ENCODE data around the gene SKOR2.
A peak's percentile ranks its signal among the peaks of the same experiment; 100 is the strongest.
"Not testable (repeated sequence)": the region's sequence is repeated elsewhere in the genome, so short reads cannot be mapped to it uniquely, and the experiment has no call there.

SKOR2 gene

DNA sequence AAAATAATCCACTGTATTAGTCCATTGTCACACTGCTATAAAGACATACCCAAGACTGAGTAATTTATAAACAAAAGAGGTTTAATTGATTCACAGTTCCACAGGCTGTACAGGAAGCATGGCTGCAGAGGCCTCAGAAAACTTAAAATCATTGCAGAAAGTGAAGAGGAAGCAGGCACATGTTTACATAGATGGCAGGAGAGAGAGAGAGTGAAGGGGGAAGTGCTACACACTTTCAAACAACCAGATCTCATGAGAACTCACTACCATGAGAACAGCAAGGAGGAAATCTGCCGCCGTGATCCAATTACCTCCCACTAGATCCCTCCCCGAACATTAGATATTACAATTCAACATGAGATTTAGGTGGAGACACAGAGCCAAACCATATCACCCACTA is 55.5 kb downstream of the SKOR2 start:
- H3K27me3 Mint-ChIP-seq, result peaks cover 14% of the 10 kb centered on the region
- not testable (repeated sequence) for H3K36me3 Mint-ChIP-seq (ENCODE audit: low read depth)

DNA sequence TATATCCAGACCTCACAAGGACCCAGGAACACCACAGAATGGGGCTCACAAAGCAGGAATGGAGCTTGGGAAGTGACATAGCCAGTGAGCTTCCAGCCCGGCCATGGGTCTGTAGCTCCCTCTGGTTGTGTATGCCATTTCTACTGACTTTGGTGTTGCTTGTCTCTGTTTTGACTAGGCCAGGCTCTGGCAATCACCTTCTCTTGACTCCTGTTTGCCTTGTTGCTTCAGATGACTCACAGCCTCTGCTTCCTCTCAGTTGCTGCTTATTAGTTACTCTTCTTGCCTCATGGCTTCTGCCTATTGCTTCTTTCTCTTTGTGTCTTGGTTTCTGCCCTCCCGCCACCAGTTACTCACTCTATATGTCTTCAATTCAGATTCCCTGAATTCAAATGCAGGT is 59.5 kb downstream of the SKOR2 start:
- H3K4me1 Mint-ChIP-seq (ENCODE audit: low read depth), result peaks cover 7% of the 10 kb centered on the region

More for the DNA sequence above, 55.5 kb downstream of the SKOR2 start:
- intact Hi-C loops (cut with micrococcal nuclease); H3K4me3 Mint-ChIP-seq; H3K27ac Mint-ChIP-seq; H3K9me3 Mint-ChIP-seq; H3K4me1 Mint-ChIP-seq (ENCODE audit: low read depth): not testable (repeated sequence)

DNA sequence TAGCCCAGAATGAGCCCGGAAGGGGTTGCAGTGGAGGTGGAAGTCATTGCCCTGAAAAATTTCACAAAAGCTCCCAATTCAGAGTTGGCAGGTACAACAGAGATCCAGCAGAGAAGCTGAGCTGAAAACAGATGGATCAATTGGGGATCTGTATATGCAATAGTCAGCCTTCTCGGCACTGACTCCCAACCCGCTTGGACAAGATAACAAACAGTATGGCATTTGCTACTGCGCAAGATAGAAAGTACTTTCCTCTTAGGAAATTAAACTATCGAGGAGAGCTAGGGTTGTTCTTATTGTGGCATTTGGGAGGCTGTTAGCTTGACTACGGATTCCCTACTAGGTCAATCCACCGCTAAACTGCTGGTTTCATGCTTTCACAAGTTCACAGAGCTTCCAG is 63.7 kb downstream of the SKOR2 start:
- H3K9me3 Mint-ChIP-seq, result peaks cover 13% of the 10 kb centered on the region
- H3K36me3 Mint-ChIP-seq (ENCODE audit: low read depth), result no peaks in the 10 kb centered on the region
- intact Hi-C loops (cut with micrococcal nuclease), result no loop called here
- H3K4me3 Mint-ChIP-seq, result no peak overlapping the region
- peaks cover 10% of the 10 kb centered on the region for H3K4me1 Mint-ChIP-seq (ENCODE audit: low read depth)
- H3K27me3 Mint-ChIP-seq, result peaks cover 12% of the 10 kb centered on the region
- H3K27ac Mint-ChIP-seq, result no peak overlapping the region

More for the DNA sequence above, 59.5 kb downstream of the SKOR2 start:
- no peak overlapping the region for H3K27ac Mint-ChIP-seq
- no peaks in the 10 kb centered on the region for H3K9me3 Mint-ChIP-seq
- peaks cover 10% of the 10 kb centered on the region for H3K27me3 Mint-ChIP-seq
- H3K36me3 Mint-ChIP-seq (ENCODE audit: low read depth), result no peaks in the 10 kb centered on the region
- no peak overlapping the region for H3K4me3 Mint-ChIP-seq
- intact Hi-C loops (cut with micrococcal nuclease), result no loop called here

DNA sequence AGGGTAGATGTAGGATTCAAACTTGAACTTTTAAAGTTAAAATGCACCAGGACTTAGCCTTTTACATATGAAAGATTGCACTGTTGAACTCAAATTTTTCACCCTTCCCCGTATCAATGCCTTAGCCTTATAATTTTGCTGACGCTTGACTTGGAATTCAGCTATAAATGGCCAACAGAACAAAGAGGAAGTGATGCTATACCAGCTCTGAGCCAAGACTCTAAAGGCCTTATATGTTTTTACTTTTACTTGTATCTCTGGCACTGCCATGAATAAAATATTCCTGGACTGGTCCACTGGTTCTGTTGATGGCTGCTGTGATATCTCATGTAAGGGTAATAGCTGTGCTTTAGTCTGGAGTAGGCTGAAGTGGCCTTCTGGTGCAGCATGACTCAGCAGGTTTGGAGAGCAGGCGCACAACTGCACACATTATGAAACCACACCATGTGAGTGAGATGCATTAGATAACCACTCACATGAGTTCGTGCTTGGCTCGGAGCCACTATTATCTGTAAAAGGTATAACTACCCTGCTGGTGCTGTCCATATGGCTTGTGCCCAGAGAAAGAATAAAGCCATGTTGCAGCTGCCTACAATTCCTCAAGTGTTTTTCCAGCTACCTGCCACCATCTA is 66.9 kb downstream of the SKOR2 start:
- Mint-ChIP-seq H3K36me3 (ENCODE audit: low read depth) (no peaks in the 10 kb centered on the region), H3K4me3 (no peak overlapping the region), H3K9me3 (peaks cover 24% of the 10 kb centered on the region), H3K4me1 (ENCODE audit: low read depth) (peaks cover 10% of the 10 kb centered on the region), H3K27ac (peak overlapping the region; percentile 62), H3K27me3 (peaks cover 13% of the 10 kb centered on the region)
- intact Hi-C loops (cut with micrococcal nuclease), result no loop called here

DNA sequence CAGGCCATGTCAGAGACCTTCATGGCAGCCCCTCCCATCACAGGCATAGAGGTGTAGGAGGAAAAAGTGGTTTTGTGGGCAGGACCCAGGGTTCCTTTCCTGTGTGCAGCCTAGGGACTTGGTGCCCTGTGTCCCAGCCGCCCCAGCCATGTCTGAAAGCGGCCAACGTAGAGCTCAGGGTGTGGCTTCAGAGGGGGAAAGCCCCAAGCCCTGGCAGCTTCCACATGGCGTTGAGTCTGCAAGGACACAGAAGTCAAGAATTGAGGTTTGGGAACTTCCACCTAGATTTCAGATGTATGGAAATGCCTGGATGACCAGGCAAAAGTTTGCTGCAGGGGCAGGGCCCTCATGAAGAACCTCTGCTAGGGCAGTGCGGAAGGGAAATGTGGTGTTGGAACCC is 69.3 kb downstream of the SKOR2 start:
- H3K4me3 Mint-ChIP-seq; H3K27ac Mint-ChIP-seq; H3K36me3 Mint-ChIP-seq (ENCODE audit: low read depth); intact Hi-C loops (cut with micrococcal nuclease): not testable (repeated sequence)
- peaks cover 18% of the 10 kb centered on the region for H3K27me3 Mint-ChIP-seq
- H3K4me1 Mint-ChIP-seq (ENCODE audit: low read depth), result peaks cover 10% of the 10 kb centered on the region
- H3K9me3 Mint-ChIP-seq, result peaks cover 24% of the 10 kb centered on the region

DNA sequence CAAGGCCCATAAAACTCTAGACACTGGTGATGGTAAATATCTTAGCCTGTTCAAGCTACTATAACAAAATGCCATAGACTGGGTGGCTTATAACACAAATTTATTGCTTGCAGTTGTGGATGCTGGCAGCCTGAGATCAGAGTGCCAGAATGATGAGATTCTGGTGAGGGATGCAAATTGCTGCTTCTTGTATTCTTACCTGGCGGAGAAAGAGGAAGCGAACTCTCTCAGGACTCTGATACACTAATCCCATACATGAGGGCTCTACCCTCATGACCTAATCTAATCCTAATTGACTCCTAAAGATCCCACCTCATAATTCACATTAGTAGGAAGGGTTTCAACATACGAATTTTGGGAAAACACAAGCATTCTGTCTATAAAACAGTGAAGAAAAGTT is 70.7 kb downstream of the SKOR2 start:
- Mint-ChIP-seq H3K4me3 (no peak overlapping the region), H3K4me1 (ENCODE audit: low read depth) (peaks cover 10% of the 10 kb centered on the region), H3K36me3 (ENCODE audit: low read depth) (peaks cover 3% of the 10 kb centered on the region), H3K27me3 (peaks cover 16% of the 10 kb centered on the region), H3K9me3 (peaks cover 24% of the 10 kb centered on the region), H3K27ac (no peak overlapping the region)
- intact Hi-C loops (cut with micrococcal nuclease), result no loop called here

DNA sequence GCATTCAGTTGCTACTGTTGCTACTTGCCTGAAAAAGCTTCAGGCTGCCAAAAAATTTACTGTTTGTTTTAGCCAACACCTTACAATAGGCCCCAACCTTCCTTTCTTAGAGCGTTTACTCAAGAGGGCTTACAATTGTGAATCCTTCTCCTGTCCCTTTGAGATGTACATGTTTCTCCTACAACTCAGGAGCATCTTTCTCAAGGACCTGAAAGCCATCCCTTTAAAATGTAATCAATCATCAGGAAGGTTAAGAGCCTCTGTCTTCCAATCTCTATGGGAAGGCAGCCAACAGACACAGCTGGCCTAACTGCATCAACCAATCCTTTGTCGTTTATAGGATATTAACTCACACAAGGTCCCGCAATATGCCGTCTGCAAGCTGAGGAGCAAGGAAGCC is 71.9 kb downstream of the SKOR2 start:
- Mint-ChIP-seq H3K4me3 (no peak overlapping the region), H3K9me3 (peaks cover 17% of the 10 kb centered on the region), H3K36me3 (ENCODE audit: low read depth) (peaks cover 7% of the 10 kb centered on the region), H3K27me3 (peaks cover 15% of the 10 kb centered on the region), H3K4me1 (ENCODE audit: low read depth) (peaks cover 5% of the 10 kb centered on the region), H3K27ac (no peak overlapping the region)
- intact Hi-C loops (cut with micrococcal nuclease), result no loop called here

DNA sequence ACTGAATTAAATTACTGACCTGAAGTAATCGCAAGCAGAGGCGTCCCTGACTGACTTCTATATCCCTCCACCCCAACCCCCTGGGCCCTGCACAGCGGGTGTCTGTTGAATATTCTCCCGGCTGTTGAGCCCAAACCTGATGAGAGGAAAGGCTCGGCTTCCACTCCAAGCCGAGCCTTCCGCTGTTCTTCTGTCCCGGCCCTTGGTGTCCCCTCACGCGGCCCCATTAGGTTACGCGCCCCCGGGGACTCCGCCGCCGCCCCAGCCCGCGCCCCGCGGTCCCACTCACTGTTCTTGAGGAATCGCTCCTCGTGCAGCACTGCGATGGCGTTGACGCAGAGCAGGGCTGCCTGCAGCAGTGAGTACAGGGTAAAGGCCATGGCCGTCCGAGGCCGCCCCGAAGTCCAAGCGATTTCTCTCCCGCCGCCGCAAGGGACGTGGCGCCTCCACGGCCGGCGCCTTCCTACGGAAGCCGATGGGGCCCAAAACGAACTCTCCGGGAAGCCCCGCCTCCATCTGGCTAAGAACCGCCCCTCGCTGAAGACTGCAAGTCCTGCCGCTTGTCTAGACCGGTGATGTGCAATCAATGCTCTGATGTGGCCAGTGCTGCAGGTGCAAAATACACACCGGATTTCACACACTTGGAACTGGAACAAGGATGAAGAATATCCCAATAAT is 75.4 kb downstream of the SKOR2 start, which contains the start of gene IER3IP1:
Gene IER3IP1, minus strand, starts transcription at position 467 of the 678 bp plus-strand sequence. Its CDS starts 87 bp downstream, at position 380.
- H3K36me3 Mint-ChIP-seq (ENCODE audit: low read depth), result peaks cover 7% of the 10 kb centered on the region
- no peak within 1 kb of the TSS for H3K27ac Mint-ChIP-seq
- intact Hi-C loops (cut with micrococcal nuclease), result loop anchor here (1.0 kb wide), 1 partner anchor 26 kb away; the partner anchor contains the start of gene HDHD2
- H3K27me3 Mint-ChIP-seq, result peaks cover 10% of the 10 kb centered on the region
- no peaks in the 10 kb centered on the region for H3K4me1 Mint-ChIP-seq (ENCODE audit: low read depth)
- H3K4me3 Mint-ChIP-seq, result no peak within 1 kb of the TSS
- H3K9me3 Mint-ChIP-seq, result peaks cover 2% of the 10 kb centered on the region

DNA sequence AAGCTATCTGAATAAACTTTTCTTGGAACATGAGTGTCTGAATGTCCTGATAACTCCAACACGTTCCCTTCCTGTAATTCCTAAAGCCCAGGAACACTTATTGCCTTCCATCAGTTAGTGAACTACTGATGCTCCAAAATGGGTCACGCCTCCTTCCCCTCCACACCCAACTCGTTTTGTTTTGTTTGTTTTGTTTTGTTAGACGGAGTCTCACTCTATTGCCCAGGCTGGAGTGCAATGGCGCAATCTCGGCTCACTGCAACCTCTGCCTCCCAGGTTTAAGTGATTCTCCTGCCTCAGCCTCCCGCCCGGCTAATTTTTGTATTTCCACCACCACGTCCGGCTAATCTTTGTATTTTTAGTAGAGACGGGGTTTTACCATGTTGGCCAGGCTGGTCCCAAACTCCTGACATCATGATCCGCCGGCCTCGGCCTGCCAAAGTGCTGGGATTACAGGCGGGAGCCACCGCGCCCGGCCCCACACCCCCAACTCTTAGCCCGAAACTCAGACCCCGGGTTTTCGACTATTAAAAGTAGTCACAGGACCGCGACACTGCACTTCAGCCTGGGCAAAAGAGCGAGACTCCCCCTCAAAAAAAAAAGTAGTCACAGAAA is 76.1 kb downstream of the SKOR2 start:
- Mint-ChIP-seq H3K4me1 (ENCODE audit: low read depth) (no peaks in the 10 kb centered on the region), H3K9me3 (no peaks in the 10 kb centered on the region), H3K27ac (no peak overlapping the region), H3K27me3 (peaks cover 10% of the 10 kb centered on the region), H3K36me3 (ENCODE audit: low read depth) (peaks cover 7% of the 10 kb centered on the region), H3K4me3 (no peak overlapping the region)
- intact Hi-C loops (cut with micrococcal nuclease), result no loop called here

DNA sequence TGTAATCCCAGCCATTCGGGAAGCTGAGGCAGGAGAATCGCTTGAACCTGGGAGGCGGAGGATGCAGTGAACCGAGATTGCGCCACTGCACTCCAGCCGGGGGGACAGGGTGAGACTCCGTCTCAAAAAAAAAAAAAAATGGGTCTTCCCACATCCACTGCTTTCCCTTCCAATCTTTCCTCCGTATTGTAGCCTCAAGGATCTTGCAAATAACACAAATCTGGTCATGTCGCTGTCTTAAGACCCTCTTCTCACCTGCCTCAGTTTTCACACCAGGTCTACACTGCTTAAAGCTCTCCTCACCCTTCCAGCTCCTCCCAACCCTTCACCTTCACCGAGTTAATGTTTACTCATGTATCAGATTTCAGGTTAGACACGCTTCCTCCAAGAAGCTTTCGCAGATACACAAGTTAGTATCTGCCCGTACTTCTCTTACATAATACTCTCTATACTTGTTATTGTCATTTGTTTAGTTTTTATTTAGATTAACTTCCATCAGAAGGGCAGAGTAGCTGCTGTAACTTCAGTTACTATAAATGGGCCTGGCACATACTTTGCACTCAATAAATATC is 76.8 kb downstream of the SKOR2 start:
- Mint-ChIP-seq H3K36me3 (ENCODE audit: low read depth) (peaks cover 7% of the 10 kb centered on the region), H3K4me1 (ENCODE audit: low read depth) (no peaks in the 10 kb centered on the region), H3K27ac (no peak overlapping the region), H3K9me3 (no peaks in the 10 kb centered on the region), H3K4me3 (no peak overlapping the region), H3K27me3 (peaks cover 10% of the 10 kb centered on the region)
- intact Hi-C loops (cut with micrococcal nuclease), result no loop called here

DNA sequence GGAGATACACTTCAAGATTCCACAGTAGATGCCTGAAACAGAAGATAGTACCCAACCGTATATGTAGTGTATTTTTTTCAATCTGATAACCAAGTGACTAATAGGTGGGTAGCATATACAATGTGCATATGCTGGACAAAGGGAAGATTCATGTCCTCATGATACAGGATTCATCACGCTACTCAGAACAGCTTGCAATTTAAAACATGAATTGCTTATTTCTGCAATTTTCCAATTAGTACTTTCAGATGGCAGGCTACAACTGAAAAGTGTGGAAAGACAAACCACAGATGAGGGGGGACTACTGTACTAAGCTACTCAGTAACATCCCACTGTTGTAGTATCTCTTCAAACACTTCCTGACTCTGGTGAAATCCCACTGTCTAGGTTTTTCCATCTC is 79.0 kb downstream of the SKOR2 start:
- H3K36me3 Mint-ChIP-seq (ENCODE audit: low read depth), result peaks cover 7% of the 10 kb centered on the region
- no peaks in the 10 kb centered on the region for H3K4me1 Mint-ChIP-seq (ENCODE audit: low read depth)
- intact Hi-C loops (cut with micrococcal nuclease), result no loop called here
- no peaks in the 10 kb centered on the region for H3K9me3 Mint-ChIP-seq
- no peak overlapping the region for H3K4me3 Mint-ChIP-seq
- no peak overlapping the region for H3K27ac Mint-ChIP-seq
- peaks cover 6% of the 10 kb centered on the region for H3K27me3 Mint-ChIP-seq

DNA sequence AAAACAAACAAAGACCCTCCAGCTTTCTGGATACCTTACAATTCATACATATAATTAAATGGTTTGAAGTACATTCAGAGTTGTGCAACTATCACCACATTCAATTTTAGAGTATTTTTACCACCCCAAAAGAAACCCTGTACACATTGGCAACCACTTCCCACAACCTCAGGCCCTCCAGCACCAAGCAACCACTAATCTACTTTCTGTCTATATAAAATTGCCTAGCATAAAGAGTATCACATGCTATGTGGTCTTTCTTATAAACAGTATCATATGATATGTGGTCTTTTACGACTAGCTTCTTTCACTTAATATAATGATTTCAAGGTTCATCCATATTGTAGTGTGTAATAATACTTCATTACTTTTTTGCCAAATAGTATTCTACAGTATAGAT is 82.5 kb downstream of the SKOR2 start:
- peaks cover 11% of the 10 kb centered on the region for H3K36me3 Mint-ChIP-seq (ENCODE audit: low read depth)
- H3K27me3 Mint-ChIP-seq, result no peaks in the 10 kb centered on the region
- no peak overlapping the region for H3K27ac Mint-ChIP-seq
- H3K9me3 Mint-ChIP-seq, result no peaks in the 10 kb centered on the region
- H3K4me1 Mint-ChIP-seq (ENCODE audit: low read depth), result peaks cover 6% of the 10 kb centered on the region
- intact Hi-C loops (cut with micrococcal nuclease), result no loop called here
- H3K4me3 Mint-ChIP-seq, result no peak overlapping the region

DNA sequence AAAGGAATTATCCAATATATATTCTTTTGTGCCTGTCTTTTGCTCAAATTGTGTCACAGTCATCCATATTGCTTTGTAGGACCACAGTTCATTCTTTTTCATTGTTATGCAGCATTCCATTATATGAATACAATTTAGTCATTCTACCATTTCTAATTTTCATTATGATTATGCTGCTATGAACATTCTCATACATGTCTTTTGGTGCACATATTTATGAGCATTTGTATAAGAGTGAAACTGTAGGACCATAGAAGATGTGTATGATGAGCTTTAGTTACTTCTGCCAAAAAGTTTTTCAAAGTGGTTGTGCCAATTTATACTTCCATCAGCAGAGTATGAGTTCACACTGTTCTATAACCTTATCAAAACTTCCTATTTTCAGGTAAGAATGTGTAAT is 83.0 kb downstream of the SKOR2 start:
- H3K4me3 Mint-ChIP-seq, result no peak overlapping the region
- no peaks in the 10 kb centered on the region for H3K27me3 Mint-ChIP-seq
- intact Hi-C loops (cut with micrococcal nuclease), result no loop called here
- no peak overlapping the region for H3K27ac Mint-ChIP-seq
- peaks cover 6% of the 10 kb centered on the region for H3K4me1 Mint-ChIP-seq (ENCODE audit: low read depth)
- H3K36me3 Mint-ChIP-seq (ENCODE audit: low read depth), result peaks cover 12% of the 10 kb centered on the region
- no peaks in the 10 kb centered on the region for H3K9me3 Mint-ChIP-seq

DNA sequence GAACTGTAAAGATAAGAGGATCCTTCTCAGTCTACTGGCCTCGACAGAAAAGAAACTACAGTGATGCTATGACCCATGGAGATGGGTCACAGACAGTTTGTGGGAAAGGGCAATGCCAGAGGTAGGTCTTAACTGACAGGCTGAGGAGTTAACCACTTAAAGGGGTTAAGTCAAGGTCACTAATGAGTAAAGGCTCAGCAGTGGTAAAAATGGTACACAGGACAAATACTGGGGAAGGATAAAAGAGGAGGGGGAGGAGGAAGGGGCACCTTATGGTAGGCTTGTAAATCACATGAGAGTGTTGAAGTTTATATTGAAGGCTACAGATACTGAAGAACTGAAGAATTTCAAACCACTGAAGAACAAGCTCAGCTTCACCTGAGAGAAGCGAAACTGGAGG is 85.2 kb downstream of the SKOR2 start:
- no peaks in the 10 kb centered on the region for H3K9me3 Mint-ChIP-seq
- H3K4me1 Mint-ChIP-seq (ENCODE audit: low read depth), result peaks cover 6% of the 10 kb centered on the region
- H3K36me3 Mint-ChIP-seq (ENCODE audit: low read depth), result peaks cover 17% of the 10 kb centered on the region
- H3K4me3 Mint-ChIP-seq, result no peak overlapping the region
- intact Hi-C loops (cut with micrococcal nuclease), result no loop called here
- peak overlapping the region; percentile 39 for H3K27ac Mint-ChIP-seq
- H3K27me3 Mint-ChIP-seq, result no peaks in the 10 kb centered on the region

All from dendritic cell treated with granulocyte-macrophage colony-stimulating factor and Interleukin-4, amounts not matched to agents 40 ng/mL and 50 ng/mL, for 4 days (primary cell).